Measurements from ENCODE around the gene KLHL18. TPM values are rescaled to one million over a fixed set of nuclear protein-coding genes. Genes with fewer than 3 reads are reported as not detected.

KLHL18 gene
- total RNA-seq, 4 donors from 2014 or later, result 32.7 to 51.0 (median 44.5) TPM

DNA sequence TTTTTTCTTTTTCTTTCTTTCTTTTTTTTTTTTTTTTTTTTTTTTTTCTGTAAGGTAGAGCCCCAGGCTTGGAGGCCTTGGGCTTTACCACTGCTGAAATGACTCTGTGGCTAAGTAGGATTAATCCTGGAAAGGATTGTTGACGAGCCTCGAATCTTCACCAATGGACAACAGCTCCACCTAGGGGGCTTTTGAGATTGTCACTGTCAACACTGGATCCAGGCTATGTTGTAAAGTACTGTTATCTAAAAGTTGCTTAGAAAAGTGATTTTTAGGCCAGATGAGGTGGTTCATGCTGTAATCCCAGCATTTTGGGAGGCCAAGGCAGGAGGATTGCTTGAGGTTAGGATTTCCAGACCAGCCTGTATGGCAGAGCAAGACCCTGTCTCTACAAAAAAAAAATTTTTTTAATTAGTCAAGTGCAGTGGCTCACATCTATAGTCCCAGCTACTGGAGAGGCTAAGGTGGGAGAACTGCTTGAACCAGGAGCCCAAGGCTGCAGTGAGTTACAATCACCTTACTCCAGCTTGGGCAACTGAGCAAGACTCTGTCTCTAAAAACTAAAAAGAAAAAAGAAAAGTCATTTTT lies 41.6 kb downstream of the KLHL18 start:
- 2 to 3% methylated on average over 2 of the region's 2 CpGs for WGBS, 2 donors
- H3K4me3 ChIP-seq (ENCODE audit: low read depth, poor library complexity, severe bottlenecking), result no peak overlapping the region
- DNase-seq (ENCODE audit: low spot score in 2 of 2), result peak; percentile 35 to 57
- TF ChIP-seq, protein P1, sequence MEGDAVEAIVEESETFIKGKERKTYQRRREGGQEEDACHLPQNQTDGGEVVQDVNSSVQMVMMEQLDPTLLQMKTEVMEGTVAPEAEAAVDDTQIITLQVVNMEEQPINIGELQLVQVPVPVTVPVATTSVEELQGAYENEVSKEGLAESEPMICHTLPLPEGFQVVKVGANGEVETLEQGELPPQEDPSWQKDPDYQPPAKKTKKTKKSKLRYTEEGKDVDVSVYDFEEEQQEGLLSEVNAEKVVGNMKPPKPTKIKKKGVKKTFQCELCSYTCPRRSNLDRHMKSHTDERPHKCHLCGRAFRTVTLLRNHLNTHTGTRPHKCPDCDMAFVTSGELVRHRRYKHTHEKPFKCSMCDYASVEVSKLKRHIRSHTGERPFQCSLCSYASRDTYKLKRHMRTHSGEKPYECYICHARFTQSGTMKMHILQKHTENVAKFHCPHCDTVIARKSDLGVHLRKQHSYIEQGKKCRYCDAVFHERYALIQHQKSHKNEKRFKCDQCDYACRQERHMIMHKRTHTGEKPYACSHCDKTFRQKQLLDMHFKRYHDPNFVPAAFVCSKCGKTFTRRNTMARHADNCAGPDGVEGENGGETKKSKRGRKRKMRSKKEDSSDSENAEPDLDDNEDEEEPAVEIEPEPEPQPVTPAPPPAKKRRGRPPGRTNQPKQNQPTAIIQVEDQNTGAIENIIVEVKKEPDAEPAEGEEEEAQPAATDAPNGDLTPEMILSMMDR (IDR thresholded peaks at IDR 0.05), result no peak
- TF ChIP-seq POLR2A (IDR thresholded peaks at IDR 0.05), result no peak
- intact Hi-C loops (cut with DNase I; ENCODE audit: low total_unique reads), result loop anchor here (10.0 kb wide), 1 partner anchor 290 kb away; no protein-coding TSS in a partner anchor

DNA sequence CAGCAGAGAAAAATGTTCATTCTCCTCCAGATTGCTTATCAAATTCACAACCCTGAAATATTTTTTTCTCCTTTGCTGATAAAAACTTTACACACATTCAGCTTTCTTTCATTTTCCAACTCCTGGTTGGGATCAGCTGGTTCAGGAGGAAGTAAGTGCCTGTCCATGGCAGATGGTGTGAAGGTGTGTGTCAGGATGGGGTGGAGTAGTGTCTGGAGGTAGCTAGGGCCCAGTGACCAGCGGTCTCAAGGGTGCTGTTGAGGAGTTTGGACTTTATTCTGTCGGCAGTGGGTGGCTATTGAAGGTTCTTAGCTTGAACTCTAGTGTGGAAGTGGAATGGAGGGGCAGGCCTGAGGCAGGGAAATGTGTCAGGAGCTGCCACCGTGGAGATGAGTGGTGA lies 51.2 kb downstream of the KLHL18 start:
- H3K4me3 ChIP-seq (ENCODE audit: low read depth, poor library complexity, severe bottlenecking), result no peak overlapping the region
- no peak for DNase-seq (ENCODE audit: low spot score in 2 of 2)
- WGBS, 2 donors, result 69 to 70% methylated on average over 3 of the region's 3 CpGs
- intact Hi-C loops (cut with DNase I; ENCODE audit: low total_unique reads), result no loop called here
- TF ChIP-seq, protein P1 (IDR thresholded peaks at IDR 0.05), result no peak
- TF ChIP-seq POLR2A (IDR thresholded peaks at IDR 0.05), result no peak

DNA sequence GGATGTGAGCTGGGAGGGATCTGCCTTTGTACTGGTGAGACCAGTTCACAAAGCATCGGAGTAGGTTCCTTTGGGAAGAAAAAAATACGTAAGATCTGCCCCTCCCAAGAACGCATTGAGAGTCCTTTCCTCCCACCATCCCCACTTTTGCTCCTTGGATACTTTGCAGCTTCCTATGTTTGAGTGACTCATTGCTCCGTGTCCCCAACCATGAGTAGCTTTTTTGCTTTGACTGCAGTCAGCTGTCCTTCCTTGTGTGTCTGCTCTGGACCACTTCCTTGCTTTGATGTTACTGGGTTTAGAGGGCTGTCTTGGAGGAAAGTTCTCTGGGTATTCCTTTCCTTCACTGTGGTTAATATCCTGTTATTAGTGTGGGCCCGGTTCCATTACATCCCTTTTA lies 54.9 kb downstream of the KLHL18 start:
- TF ChIP-seq, protein P1 (IDR thresholded peaks at IDR 0.05), result no peak
- TF ChIP-seq POLR2A (IDR thresholded peaks at IDR 0.05), result no peak
- intact Hi-C loops (cut with DNase I; ENCODE audit: low total_unique reads), result no loop called here
- no peak for DNase-seq (ENCODE audit: low spot score in 2 of 2)
- H3K4me3 ChIP-seq (ENCODE audit: low read depth, poor library complexity, severe bottlenecking), result no peak overlapping the region
- WGBS, 2 donors, result 85 to 91% methylated on average over 5 of the region's 5 CpGs

DNA sequence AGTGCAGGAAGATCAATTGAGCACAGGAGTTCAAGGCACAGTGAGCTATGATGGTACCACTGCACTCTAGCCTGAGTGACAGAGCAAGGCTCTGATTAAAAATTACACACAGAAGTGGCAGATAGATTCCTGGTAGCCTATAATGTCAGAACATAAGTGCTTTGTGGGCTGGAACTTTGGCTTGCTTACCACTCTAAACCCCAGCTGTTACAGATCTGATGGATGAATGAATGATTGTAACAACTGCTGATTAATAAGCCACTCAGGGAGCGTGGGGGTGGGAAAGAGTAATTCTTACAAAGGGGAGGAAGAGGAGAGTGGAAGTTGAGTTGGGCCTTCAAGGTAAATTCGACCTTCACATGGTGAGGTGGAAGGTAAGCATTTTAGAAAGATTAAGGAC lies 57.2 kb downstream of the KLHL18 start:
- TF ChIP-seq POLR2A (IDR thresholded peaks at IDR 0.05), result no peak
- TF ChIP-seq, protein P1 (IDR thresholded peaks at IDR 0.05), result no peak
- H3K4me3 ChIP-seq (ENCODE audit: low read depth, poor library complexity, severe bottlenecking), result no peak overlapping the region
- WGBS, 2 donors, result 97 to 98% methylated on average over 2 of the region's 2 CpGs
- no peak for DNase-seq (ENCODE audit: low spot score in 2 of 2)
- intact Hi-C loops (cut with DNase I; ENCODE audit: low total_unique reads), result no loop called here

DNA sequence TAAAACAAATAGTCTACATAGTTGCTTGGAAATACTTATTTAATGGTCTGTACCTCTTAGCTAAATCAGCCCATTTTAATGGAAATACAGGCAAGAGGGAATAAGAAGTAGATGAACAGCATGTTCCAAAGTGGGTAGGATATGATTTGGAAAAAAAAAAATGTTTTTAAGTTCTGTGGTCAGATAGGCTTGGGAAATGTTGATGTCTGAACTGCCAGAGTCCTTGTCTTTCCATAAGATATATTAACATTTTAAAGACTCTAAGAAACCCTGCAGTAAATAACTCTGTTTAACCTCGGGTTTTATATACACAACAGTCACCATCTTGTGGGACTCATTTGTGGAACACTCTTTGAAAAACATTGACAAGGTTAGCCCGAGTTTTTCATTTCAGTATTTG lies 58.1 kb downstream of the KLHL18 start:
- no peak for DNase-seq (ENCODE audit: low spot score in 2 of 2)
- intact Hi-C loops (cut with DNase I; ENCODE audit: low total_unique reads), result no loop called here
- WGBS, 2 donors, result 87 to 88% methylated on average over 2 of the region's 2 CpGs
- TF ChIP-seq, protein P1 (IDR thresholded peaks at IDR 0.05), result no peak
- no peak for TF ChIP-seq POLR2A (IDR thresholded peaks at IDR 0.05)
- H3K4me3 ChIP-seq (ENCODE audit: low read depth, poor library complexity, severe bottlenecking), result no peak overlapping the region

DNA sequence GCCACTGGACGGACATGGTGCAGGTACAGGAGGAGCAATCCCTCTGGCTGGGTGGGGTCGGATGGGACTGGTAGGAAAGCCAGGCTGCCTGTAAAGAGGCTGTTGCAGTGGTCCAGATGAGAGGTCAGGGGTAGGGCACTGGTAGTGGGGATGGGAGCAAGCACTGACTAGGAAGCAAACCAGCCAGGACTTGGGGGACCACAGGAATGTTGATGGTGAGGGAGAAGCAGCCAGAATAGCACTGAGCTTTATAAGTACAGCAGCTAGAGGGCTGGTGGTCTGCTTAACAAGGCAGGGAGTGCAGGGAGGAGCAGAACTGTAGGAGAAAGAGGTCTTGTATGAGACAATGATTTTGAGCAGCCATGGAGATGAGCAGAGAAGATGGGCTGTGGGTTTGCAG lies 59.4 kb downstream of the KLHL18 start:
- intact Hi-C loops (cut with DNase I; ENCODE audit: low total_unique reads), result no loop called here
- WGBS, 2 donors, result 87 to 95% methylated on average over 2 of the region's 2 CpGs
- TF ChIP-seq, protein P1 (IDR thresholded peaks at IDR 0.05), result no peak
- TF ChIP-seq POLR2A (IDR thresholded peaks at IDR 0.05), result no peak
- no peak overlapping the region for H3K4me3 ChIP-seq (ENCODE audit: low read depth, poor library complexity, severe bottlenecking)
- no peak for DNase-seq (ENCODE audit: low spot score in 2 of 2)

All from lower leg skin (tissue), 4 donors.